ENCODE data around the gene TPPP3. TPM values are rescaled to one million over a fixed set of nuclear protein-coding genes. Genes with fewer than 3 reads are reported as not detected.

Gene TPPP3
- total RNA-seq, 2 experiments from 2014 or later = not detected

DNA sequence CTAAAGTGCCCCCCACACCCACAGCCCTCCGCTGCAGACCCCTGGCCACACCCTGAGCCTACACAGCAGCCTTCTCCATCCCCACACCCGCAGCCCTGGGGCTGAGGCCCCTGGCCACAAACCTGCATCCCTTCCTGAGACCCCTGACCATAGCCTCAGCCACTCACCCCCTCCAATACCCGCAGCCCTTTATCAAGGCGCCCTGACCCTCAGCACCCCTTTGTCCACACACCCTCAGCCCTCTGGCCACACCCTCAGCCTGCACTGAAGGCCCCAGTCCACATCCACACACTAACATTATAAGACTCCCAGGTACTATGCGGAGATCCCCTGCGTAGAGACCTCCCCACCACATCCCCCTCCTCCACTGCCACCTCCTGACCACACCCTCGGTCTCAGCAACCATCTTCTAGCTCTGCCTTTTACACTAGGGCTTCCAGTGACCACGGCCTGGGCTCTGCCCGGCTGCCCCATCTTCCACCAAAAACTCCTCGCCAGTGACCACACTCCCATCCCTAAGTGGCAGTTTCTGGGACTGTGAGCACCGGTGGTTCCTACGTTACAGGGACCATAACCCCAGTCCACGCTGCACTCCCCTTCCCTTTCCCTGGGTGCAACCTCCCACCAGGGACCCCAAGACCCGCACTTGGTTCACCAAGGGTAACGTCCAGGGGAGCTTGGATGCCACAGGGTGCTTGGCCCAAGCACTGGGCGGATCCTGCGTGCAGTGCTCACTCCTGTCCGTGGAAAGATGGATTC is 818 bp downstream of the TPPP3 start:
- intact Hi-C loops (cut with DNase I, micrococcal nuclease) = loop anchor here in 1 of 2 experiments (10.0 kb wide), 1 partner anchor 128 kb away; no protein-coding TSS in a partner anchor
- no peak overlapping the region for H3K4me3 Mint-ChIP-seq

DNA sequence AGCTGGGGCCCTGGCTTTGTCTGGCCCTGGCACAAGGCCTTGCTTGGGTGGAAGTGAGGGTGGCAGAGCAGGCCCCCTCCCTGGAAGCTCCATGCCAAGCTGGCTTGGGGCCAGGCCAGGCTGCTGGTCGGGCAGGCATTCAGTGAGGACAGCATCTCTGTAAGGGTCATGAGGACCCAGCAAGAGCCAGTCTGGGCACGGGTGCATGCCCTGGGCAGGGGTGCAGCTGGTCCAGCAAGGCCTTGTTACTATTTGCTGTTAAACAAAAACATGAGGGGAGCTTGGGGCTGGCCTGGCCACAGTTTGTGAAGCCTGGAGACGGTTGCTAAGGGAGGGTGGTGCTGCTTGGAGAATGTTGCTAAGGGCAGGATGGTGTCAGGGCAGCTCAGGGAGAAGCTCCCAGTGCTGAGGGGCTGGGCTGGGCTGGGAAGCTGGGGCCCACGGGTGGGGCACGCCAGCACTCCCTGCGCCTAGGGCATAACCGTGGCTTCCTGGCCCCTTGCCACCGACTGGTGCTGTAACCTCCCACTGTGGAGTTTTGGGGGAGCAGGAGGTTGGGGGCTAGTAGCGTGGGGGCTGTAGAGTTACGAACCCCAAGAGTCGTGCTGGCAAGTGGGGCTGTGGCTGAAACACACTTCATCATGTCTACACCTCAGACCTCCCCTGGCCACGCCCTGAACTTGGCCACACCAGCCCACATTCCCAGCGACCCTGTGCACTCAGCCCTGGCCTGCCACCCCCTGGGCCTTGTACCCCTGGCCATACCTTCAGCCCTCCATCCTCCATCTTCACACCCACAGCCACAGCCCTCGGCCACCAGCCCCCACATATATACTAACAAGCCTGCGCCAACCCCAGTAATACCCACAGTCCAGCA is 1.6 kb downstream of the TPPP3 start:
- H3K4me3 Mint-ChIP-seq = no peak overlapping the region
- H3K9me3 ChIP-seq (ENCODE audit: control insufficient read depth in 1 of 2, insufficient read depth in 1 of 2, low read length in 2 of 2) = peaks cover 0 to 15% of the 10 kb centered on the region in 2 experiments
- H3K27me3 Mint-ChIP-seq = peaks cover 36% of the 10 kb centered on the region
- H3K27me3 ChIP-seq (ENCODE audit: control insufficient read depth in 1 of 2, insufficient read depth in 2 of 2, low read length in 2 of 2) = peaks cover 34 to 41% of the 10 kb centered on the region in 2 experiments
- ChIA-PET CTCF (no interaction called here), POLR2A (no interaction called here)
- H3K36me3 Mint-ChIP-seq (ENCODE audit: low read depth) = no peaks in the 10 kb centered on the region
- TF ChIP-seq, protein P1, sequence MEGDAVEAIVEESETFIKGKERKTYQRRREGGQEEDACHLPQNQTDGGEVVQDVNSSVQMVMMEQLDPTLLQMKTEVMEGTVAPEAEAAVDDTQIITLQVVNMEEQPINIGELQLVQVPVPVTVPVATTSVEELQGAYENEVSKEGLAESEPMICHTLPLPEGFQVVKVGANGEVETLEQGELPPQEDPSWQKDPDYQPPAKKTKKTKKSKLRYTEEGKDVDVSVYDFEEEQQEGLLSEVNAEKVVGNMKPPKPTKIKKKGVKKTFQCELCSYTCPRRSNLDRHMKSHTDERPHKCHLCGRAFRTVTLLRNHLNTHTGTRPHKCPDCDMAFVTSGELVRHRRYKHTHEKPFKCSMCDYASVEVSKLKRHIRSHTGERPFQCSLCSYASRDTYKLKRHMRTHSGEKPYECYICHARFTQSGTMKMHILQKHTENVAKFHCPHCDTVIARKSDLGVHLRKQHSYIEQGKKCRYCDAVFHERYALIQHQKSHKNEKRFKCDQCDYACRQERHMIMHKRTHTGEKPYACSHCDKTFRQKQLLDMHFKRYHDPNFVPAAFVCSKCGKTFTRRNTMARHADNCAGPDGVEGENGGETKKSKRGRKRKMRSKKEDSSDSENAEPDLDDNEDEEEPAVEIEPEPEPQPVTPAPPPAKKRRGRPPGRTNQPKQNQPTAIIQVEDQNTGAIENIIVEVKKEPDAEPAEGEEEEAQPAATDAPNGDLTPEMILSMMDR (IDR thresholded peaks at IDR 0.05) = no peak
- intact Hi-C loops (cut with DNase I, micrococcal nuclease) = loop anchor here in 1 of 2 experiments (10.0 kb wide), 1 partner anchor 127 kb away; no protein-coding TSS in a partner anchor
- H3K27ac Mint-ChIP-seq = no peak overlapping the region
- peaks cover 8% of the 10 kb centered on the region for H3K4me1 Mint-ChIP-seq (ENCODE audit: low read depth)
- no peak overlapping the region for H3K4me3 ChIP-seq (ENCODE audit: low read length)
- no peaks in the 10 kb centered on the region for H3K9me3 Mint-ChIP-seq
- H3K27ac ChIP-seq (ENCODE audit: low read depth in 1 of 2, low read length in 2 of 2) = no peak overlapping the region
- DNase-seq = no peak
- peaks cover 28% of the 10 kb centered on the region for H3K4me1 ChIP-seq (ENCODE audit: insufficient read depth, low read length)
- no peak for ATAC-seq (ENCODE audit: poor library complexity)
- H3K36me3 ChIP-seq (ENCODE audit: insufficient read depth, low read length) = no peaks in the 10 kb centered on the region

More for the DNA sequence above, 818 bp downstream of the TPPP3 start:
- Mint-ChIP-seq H3K36me3 (ENCODE audit: low read depth) (no peaks in the 10 kb centered on the region), H3K27ac (no peak overlapping the region), H3K4me1 (ENCODE audit: low read depth) (peaks cover 8% of the 10 kb centered on the region), H3K9me3 (no peaks in the 10 kb centered on the region), H3K27me3 (peaks cover 41% of the 10 kb centered on the region)
- peaks cover 0 to 15% of the 10 kb centered on the region in 2 experiments for H3K9me3 ChIP-seq (ENCODE audit: control insufficient read depth in 1 of 2, insufficient read depth in 1 of 2, low read length in 2 of 2)
- H3K4me3 ChIP-seq (ENCODE audit: low read length) = no peak overlapping the region
- H3K27ac ChIP-seq (ENCODE audit: low read depth in 1 of 2, low read length in 2 of 2) = no peak overlapping the region
- ChIA-PET POLR2A (no interaction called here), CTCF (no interaction called here)
- ATAC-seq (ENCODE audit: poor library complexity) = no peak
- no peaks in the 10 kb centered on the region for H3K36me3 ChIP-seq (ENCODE audit: insufficient read depth, low read length)
- H3K27me3 ChIP-seq (ENCODE audit: control insufficient read depth in 1 of 2, insufficient read depth in 2 of 2, low read length in 2 of 2) = peaks cover 37 to 44% of the 10 kb centered on the region in 2 experiments
- TF ChIP-seq, protein P1 (IDR thresholded peaks at IDR 0.05) = no peak
- peaks cover 28% of the 10 kb centered on the region for H3K4me1 ChIP-seq (ENCODE audit: insufficient read depth, low read length)
- no peak for DNase-seq

DNA sequence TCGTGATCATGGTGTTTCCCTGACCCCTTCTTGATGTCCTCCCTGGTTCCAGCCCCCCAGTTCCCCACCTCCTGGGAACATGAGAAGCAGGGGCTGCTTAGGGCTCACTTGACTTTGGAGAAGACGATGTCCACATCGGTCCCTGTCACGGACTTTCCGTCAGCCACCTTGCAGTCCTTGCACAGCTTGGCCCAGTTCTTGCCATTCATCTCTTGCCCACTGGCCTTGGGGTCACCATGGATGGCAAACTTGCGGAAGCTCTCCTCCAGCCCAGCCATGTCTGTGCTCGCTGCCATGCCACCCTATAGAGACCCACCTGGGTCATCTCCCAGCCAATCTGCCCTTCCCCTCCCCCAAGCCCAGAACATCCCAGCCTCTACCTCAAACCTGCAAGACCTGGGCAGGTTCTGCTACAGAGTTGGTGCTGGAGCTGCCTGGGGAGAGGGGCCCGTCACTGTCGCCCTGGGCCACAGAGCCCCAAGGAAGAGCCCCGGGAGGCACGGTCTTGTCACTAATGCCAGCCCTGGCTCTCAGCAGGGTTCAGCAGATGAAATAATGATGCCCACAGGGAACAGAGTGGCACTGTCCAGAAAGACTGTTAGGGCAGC is 2.4 kb downstream of the TPPP3 start:
- intact Hi-C loops (cut with DNase I, micrococcal nuclease) = loop anchor here in 1 of 2 experiments (10.0 kb wide), 1 partner anchor 126 kb away; no protein-coding TSS in a partner anchor
- H3K4me1 Mint-ChIP-seq (ENCODE audit: low read depth) = peaks cover 8% of the 10 kb centered on the region
- no peak overlapping the region for H3K27ac Mint-ChIP-seq
- no peak overlapping the region for H3K27ac ChIP-seq (ENCODE audit: low read depth in 1 of 2, low read length in 2 of 2)
- H3K36me3 Mint-ChIP-seq (ENCODE audit: low read depth) = no peaks in the 10 kb centered on the region
- H3K9me3 ChIP-seq (ENCODE audit: control insufficient read depth in 1 of 2, insufficient read depth in 1 of 2, low read length in 2 of 2) = peaks cover 0 to 15% of the 10 kb centered on the region in 2 experiments
- DNase-seq (peak in 1 of 14 experiments; percentile 15), ATAC-seq (ENCODE audit: poor library complexity) (no peak)
- H3K4me3 Mint-ChIP-seq = no peak overlapping the region
- no peaks in the 10 kb centered on the region for H3K9me3 Mint-ChIP-seq
- POLR2A ChIA-PET = no interaction called here
- CTCF ChIA-PET = no interaction called here
- H3K4me1 ChIP-seq (ENCODE audit: insufficient read depth, low read length) = peaks cover 28% of the 10 kb centered on the region
- H3K36me3 ChIP-seq (ENCODE audit: insufficient read depth, low read length) = no peaks in the 10 kb centered on the region
- H3K27me3 Mint-ChIP-seq = peaks cover 36% of the 10 kb centered on the region
- TF ChIP-seq, protein P1 (IDR thresholded peaks at IDR 0.05) = no peak
- no peak overlapping the region for H3K4me3 ChIP-seq (ENCODE audit: low read length)
- peaks cover 30 to 34% of the 10 kb centered on the region in 2 experiments for H3K27me3 ChIP-seq (ENCODE audit: control insufficient read depth in 1 of 2, insufficient read depth in 2 of 2, low read length in 2 of 2)
